ENCODE data around the gene PRKG1. TPM values are rescaled to one million over a fixed set of nuclear protein-coding genes. Genes with fewer than 3 reads are reported as not detected.

The PRKG1 gene
- total and polyA plus RNA-seq, 2 experiments from 2014 or later: 18.2 to 21.1 TPM

DNA sequence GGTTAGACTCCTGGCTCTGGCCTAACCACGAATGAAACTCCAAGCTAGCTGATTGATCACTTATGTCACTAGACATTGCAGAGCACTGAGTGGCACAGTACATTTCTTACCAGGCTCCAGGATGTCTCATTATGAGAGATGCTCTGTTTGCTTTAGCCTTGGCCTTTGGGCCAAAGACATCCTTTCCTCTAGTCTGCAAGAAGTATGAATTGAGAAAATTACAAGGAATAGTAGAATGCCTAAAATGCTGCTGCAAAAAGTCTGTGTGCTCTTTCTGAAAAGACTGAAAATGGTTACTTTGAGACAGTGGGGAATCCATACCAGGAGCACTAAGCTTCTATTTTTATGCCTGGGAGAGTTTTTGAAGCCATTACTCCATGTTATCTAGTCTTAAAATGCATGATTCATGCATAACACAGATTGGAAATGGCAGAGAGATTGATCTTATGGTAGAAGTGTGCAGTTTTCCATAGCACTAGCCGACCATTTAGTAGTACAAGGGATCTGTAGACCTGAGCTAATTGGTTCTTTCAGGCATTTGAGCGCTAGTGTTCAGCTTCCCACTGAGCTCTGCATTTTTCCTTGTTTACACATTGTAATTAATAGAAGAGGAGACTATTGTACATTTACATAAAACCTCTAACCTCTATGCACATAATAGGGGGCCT, 303.8 kb downstream of the PRKG1 start:
- ATAC-seq (no peak), DNase-seq (ENCODE audit: low spot score) (no peak)
- Histone ChIP-seq H3K27me3 (ENCODE audit: insufficient read depth) (no peaks in the 10 kb centered on the region), H3K4me3 (no peak overlapping the region), H3K9me2 (ENCODE audit: insufficient read depth) (0 out of 2 replicates have a peak, but pooled peaks cover 5% of the 10 kb centered on the region), H3K4me1 (ENCODE audit: insufficient read depth) (peaks cover 10% of the 10 kb centered on the region), H3K79me2 (replicated peaks; ENCODE audit: insufficient read depth) (no peaks in the 10 kb centered on the region), H3K27ac (ENCODE audit: low read depth) (no peak overlapping the region), H2AFZ (no peak overlapping the region), H4K20me1 (replicated peaks; ENCODE audit: insufficient read depth) (no peaks in the 10 kb centered on the region), H3F3A (replicated peaks; ENCODE audit: low read depth) (no peaks in the 10 kb centered on the region), H3K4me2 (no peak overlapping the region), H3K36me3 (ENCODE audit: insufficient read depth) (no peaks in the 10 kb centered on the region)
- Mint-ChIP-seq H3K9me3 (no peaks in the 10 kb centered on the region), H3K36me3 (ENCODE audit: low read depth) (no peaks in the 10 kb centered on the region), H3K27me3 (ENCODE audit: insufficient read depth, low read depth, poor library complexity) (peaks cover 1% of the 10 kb centered on the region), H3K27ac (no peak overlapping the region; the same call in 1 of the 2 replicates), H3K4me3 (no peak overlapping the region), H3K4me1 (peaks cover 12% of the 10 kb centered on the region)
- no peak for TF ChIP-seq ZNF114 (CRISPR knock-in tag; IDR thresholded peaks at IDR 0.05)
- TF ChIP-seq, protein P1, sequence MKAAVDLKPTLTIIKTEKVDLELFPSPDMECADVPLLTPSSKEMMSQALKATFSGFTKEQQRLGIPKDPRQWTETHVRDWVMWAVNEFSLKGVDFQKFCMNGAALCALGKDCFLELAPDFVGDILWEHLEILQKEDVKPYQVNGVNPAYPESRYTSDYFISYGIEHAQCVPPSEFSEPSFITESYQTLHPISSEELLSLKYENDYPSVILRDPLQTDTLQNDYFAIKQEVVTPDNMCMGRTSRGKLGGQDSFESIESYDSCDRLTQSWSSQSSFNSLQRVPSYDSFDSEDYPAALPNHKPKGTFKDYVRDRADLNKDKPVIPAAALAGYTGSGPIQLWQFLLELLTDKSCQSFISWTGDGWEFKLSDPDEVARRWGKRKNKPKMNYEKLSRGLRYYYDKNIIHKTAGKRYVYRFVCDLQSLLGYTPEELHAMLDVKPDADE (IDR thresholded peaks at IDR 0.05): no peak
- TF ChIP-seq EZH2 (IDR thresholded peaks at IDR 0.05; ENCODE audit: low read depth, unreplicated experiment): no peak
- TF ChIP-seq JUNB (IDR thresholded peaks at IDR 0.05; ENCODE audit: unreplicated experiment): no peak
- no peak for TF ChIP-seq EZH2phosphoT487 (IDR thresholded peaks at IDR 0.05; ENCODE audit: unreplicated experiment)
- no peak for TF ChIP-seq ZNF462 (CRISPR knock-in tag; IDR thresholded peaks at IDR 0.05)
- no peak for TF ChIP-seq NANOG (IDR thresholded peaks at IDR 0.05; ENCODE audit: borderline replicate concordance)
- no peak for TF ChIP-seq ZNF331 (CRISPR knock-in tag; IDR thresholded peaks at IDR 0.05; ENCODE audit: low read depth)
- TF ChIP-seq POLR2AphosphoS5 (IDR thresholded peaks at IDR 0.05; ENCODE audit: low read depth): no peak

All from GM23338 (cell line).